Forelimb muscle (tissue), 1 donor: ENCODE results near the gene NAT9. TPM values are rescaled to one million over a fixed set of nuclear protein-coding genes. Genes with fewer than 3 reads are reported as not detected.

Experiments used
- DNase-seq: peaks from one replicate; pipeline ENCODE4 v3.0.0-alpha.2; 2013; ENCODE audit warnings: low read depth
- polyA plus RNA-seq: library from polyadenylated mRNA; unstranded; fragments of 120-200 nt; gene quantifications from one replicate; pipeline ENCODE4 v1.2.1, GENCODE V29; 2013; ENCODE audit not compliant: insufficient read length

NAT9 gene
- polyA plus RNA-seq, 1 donor = 37.5 TPM

DNA sequence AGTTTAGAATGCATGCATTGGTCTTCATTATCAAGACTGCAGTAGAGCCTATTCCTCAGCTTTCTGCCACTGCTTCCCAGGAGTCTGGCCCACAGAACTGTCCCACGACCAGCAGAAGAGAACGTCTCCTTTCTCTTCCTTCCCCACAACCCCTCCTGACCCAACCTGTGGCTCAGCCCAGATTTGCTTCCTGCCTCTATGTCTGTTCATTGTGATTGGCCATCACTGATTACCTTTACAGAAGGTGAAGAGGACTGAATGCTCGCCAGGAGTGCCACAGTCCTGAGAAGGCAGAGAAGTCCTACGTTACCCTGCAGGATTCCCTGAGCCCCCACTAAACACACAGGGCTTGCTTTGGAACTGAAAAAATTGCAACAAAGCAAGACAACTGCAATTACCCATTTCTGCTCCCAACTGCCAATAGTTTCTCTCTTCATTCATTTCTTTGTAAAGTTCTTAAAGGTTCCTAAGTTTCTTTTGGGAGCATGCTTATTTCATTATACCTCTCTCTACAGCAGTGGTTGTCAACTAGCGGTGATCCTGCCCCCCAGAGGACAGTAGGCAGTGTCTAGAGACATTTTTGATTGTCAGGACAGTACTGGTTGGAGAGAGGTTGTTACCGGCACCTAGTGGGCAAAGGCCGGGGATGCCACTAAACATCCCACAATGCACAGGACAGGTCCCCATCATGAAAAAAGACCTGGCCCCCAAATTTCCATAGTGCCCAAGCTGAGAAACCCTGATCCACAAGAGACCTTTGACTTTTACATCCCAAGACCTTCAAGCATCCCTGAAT is 4.5 kb upstream of the NAT9 start:
- DNase-seq = no peak

DNA sequence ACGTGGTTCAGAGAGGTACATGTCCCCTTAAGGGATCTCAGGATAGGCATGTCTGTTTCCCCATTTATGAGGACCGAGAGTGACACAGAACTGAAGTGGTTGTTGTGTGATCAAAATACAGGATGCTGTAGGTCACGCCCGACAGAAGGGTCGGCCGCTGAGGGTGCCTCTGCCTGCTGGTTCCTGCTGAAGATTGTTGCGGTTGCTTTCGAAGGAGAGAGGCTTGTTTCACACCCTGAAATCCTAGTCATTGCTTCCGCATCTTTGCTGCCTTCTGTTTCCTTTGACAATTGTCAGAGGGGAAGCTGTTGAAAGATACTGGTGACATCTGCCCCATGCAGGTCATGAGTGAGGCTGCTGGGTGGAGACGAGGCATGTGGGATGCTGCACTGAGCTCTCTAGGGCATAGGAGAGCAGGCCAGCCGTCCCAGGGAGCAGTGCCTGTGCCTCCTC is 3.8 kb upstream of the NAT9 start:
- DNase-seq = no peak

DNA sequence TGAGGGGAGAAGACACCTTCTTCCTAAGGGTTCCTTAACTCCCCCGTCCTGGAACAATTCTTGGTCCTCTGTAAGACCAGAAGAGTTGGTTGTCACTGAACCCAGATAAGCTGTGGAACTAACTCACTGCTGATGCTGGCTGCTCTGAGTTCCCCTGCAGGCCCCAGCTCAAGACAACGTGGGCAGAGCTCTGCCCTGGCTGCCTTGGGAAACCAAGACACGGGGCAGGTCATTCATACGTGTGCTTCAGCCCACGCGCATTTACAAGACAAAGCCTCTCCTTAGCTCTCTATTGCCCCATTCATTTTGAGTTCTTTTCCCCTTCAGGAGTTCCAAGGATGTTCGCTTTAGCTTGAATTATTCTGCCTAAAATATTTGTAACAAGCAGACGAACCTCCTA is 3.4 kb upstream of the NAT9 start:
- no peak for DNase-seq

DNA sequence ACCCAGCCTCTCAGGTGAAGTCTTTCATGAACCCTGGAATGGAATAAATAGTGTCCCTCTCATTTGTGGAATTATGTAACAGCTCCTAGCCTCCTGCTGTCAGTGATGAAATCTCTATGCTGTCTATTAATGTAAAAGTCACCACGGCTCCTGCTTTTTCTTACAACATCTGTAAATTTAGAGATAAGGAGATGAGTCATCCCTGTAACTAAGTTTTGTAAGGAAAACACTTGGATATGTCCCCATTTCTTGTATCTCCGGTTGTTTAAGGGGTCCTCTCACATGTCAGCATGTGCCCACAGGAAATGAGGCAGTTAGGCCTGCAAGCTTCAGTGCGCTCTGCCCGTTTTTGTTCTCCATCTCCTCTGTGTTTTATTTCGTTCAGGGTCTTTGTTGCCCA is 2.8 kb upstream of the NAT9 start:
- DNase-seq = no peak

DNA sequence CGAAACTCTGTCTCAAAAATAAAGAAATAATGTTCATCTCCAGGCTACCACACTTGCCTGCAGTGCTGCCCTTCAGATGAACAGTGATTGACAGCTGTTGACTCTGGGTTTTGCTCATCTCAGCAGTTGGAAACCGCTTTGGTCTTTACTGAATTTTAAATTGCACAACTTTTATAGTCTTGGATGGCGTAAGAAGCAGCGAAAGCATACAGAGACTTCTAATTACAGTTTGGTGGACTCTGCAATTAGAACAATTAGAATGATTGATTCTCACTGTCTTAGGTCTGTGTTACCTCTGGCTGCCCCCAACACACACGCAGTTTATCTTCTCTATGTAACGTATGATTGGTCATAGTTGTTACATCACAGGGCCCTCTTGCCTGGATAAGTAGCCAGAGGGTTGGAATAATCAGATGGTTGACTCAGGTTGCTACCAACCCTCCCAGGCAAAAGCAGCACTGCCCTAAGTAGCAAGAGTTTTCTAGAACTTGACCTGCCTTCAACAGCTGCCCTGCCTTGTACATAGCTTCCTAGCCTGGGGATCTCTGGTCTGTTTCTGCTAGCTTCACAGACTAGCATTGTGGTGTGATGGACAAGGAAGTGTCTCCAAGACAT is 1.9 kb upstream of the NAT9 start:
- DNase-seq = no peak

DNA sequence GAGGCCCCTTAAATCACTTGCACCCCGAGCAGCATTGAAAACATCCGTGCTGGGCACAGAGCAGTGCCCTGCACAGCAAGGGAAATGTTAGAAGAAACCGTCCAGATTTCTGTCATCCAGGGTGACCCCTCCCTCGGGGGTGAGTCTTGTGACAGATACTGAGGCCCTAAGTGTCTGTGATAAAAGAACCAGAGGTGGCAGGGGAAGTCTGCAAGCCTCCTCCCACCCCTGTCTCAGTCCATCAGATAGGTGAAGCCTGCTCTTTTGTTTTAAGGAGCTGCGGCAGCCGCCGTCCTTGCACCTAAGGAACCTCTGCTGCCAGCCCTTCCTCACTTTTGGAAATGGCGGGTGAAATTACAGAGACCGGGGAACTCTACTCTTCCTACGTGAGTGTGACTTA is 845 bp upstream of the NAT9 start:
- DNase-seq = no peak

DNA sequence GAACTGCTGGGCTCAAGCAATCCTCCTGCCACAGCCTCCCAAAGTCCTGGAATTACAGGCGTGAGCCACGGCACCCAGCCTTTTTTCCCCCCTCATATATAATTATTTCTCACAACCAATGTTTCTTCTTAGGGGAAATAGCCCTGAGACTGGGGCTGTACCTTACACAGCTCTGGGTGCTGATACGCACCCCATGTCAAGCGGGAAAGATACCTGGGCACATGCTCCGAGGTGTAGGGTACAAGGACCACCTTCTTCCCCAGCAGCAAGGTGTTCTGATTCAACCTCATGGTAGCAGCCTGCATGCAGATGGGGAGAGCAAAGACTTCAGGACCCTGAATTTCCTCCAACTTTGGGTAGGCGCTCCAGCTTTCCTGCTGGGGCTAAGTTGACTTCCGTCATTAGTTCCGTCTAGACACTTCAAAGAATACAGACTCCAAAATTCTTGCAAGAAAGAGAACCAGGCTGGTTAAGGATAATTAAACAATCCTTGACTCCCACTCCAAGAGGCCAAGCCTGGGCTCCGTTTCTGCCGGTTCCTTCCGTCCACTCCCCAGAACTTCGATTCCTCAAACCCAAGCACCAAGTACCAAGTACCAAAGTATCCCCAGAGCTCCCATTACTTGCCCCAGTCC is 619 bp downstream of the NAT9 start:
- no peak for DNase-seq

DNA sequence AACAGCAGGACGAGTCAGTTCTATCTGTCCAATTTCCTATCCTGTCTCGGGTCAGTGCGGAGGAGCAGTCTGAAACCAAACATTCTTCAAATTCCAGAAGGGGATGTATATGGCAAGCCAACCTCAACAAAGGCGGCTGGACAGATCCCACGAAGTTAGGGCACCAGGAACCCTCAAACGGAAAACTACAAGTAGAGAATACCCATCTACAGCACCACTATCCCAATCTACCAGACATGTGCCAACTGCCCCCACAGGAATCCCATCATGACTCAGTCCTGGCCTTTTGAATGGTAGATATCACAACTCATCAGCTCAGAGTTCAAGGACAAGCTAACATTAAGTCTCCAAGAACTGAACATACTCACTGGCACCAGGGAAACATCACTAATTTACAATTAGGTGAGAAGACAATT is 2.3 kb downstream of the NAT9 start:
- DNase-seq = no peak

DNA sequence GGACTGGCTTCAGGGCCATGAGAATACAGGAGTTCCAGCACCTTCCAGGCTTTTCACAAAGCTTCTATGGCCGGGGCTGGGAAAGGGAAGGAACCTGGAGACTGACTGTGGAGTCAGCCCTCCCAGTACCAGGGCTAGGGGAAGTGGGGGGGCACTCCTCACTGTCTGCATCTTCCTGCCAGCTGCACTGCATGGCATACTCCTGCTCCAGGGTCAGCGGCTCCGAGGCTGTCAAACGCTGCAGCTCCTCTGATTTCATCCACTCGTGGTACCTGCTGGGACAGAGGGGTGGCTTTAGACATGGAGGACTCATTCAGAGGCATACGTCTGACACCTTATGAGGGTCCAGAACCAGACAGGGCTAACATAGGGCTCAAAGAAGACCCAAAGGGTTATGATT is 2.7 kb downstream of the NAT9 start:
- DNase-seq = no peak

DNA sequence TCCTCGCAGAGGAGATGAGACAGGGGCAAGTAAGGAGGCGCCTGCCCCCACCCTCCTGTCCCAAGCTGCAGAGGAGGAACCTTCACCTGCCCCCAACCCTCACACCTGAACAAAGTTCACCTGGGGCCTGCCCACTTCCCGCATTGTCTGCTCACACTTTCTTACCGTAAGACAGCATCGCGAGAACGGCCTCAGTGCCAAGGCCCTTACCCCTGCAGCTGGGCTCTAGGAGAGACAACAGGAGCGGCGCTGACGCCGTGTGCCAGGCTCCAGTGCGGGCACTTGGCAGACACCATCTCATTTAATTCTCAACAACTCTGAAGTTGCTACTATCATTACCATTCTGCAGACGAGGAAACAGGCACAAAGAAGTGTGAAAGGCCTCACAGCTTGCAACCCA is 4.1 kb downstream of the NAT9 start:
- DNase-seq = no peak

DNA sequence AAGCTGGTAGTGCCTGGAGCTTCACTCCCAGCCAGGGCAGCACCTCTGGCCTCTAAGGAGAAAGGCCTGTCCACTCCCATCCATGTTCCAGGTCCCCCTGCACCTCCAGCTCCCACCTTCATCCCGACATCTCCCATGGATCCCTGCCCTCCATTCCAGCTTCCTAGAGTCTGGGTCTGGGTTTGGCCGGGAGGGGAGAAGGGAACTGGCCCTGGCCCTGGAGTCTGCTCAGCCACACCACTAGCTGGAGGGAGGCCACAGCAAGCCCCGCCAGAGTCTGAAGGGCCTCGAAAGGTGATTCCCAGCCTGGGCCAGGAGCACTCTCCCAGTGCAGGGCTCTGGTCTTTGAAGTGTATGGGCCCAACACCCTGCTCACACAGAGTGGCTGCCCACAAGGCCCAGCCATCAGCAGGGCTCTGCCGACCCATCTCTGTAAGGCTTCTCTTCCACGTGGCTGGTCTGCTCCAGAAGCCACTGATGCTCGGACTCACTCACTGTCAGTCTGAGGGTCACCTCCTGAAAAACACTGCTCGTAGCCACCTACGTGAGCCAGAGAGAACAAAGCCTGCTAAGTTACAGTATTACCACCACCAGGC is 4.7 kb downstream of the NAT9 start:
- no peak for DNase-seq

DNA sequence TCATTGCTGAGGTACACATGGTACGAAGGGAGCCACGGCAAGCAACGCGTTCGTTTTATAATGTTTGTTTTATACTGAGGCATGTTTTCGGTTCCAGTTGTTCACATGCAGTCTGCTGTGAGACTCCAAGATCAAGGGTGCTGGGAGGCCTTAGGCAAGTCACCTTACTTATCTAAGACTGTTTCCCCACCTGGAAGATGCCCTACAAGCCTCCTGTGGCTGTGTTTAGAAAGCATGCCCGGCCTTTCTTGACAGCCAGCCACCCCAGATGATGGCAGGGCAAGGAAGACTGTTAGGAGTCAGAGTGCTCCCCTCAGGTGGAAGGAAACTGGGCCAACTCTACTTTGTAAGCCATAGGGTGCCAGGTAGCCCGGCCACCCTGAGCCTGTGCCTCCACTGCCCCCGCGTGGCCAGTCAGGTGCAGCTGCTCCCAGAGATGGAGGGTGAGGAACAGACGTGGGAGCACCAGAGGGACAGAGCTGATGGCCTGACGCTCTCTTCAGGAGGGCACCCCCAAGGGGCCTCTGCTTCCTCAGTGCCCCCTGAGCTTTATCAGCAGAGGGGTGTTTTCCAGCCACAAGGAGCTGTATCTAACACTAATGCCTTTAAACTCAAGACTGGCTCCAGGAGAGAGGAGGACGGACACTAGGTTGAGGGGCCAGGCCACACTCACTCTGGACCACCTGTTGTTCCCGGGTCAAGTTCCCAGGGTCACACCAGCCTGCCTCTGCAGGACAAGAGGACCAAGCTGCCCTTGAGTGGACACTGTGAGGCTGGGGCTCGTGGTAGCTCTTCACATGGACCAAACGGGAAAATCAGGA is 5.4 kb downstream of the NAT9 start:
- DNase-seq = no peak

DNA sequence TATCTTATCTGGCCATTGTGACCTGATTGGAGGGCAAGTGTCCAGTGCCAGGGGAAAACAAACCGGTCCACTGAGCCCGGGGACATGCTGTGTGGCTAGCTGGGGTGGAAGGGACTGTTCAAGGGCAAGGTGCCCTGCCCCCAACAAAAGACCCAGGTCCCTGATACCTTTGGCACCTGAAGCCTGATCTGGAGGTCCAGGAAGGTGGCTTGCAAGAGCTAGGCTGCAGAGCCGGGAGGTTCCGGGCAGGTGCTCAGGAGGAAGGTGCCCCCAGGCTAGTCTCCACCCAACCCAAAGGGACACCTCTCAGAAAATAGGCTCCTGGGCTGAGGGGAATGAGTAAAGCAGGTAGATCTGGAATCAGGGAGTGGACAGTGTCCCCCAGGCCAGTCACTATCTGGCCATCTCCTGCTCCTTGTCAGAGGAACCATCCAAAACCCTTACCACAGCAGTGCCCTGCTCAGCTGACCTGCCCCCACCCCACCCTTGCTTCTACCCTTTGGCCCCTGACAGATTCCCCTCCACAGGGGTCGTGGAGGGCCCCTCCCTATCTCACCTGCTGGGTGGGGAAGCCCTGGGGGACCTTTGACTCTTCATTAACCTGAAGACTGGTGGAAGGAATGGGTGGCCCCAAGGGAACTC is 6.2 kb downstream of the NAT9 start:
- DNase-seq = no peak

DNA sequence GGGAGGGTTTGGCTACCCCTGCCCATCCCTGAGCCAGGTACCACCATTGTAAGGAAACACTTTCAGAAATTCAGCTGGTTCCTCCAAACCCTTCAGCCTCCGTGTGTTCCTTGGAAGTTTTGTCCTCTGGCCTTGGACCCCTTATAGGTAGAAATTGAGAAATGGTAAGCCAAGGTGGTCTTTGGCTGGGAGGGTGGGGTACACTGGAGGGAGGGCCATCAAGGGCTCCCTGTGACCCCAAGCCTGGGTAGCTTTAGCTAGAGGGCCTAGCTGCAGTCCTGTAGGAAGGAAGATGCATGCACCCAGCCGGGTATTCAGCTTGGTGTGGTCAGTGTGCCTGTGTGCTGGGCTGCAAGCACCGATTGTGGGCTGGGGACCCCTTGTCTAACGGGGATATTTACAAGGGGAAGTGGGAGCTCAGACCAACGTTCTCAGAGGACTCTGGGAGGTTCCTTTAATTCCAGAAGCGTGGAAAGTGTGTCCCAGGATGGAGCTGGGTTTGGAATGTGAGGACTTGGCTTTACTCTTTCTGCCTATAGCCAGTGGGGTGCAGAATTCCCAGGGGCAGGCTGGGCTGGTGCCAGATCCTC is 6.8 kb downstream of the NAT9 start:
- no peak for DNase-seq

DNA sequence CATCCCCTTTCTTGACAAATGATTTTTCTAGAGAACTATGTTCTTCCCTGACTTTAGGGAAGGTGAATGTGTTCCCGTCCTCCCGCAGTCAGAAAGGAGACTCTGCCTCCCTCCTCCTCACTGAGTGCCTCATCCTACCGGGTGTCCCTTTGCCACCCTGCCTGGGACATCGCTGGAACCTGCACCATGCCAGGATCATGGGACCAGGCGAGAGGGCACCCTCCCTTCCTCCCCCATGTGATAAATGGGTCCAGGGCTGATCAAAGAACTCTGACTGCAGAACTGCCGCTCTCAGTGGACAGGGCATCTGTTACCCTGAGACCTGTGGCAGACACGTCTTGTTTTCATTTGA is 7.4 kb downstream of the NAT9 start:
- no peak for DNase-seq

DNA sequence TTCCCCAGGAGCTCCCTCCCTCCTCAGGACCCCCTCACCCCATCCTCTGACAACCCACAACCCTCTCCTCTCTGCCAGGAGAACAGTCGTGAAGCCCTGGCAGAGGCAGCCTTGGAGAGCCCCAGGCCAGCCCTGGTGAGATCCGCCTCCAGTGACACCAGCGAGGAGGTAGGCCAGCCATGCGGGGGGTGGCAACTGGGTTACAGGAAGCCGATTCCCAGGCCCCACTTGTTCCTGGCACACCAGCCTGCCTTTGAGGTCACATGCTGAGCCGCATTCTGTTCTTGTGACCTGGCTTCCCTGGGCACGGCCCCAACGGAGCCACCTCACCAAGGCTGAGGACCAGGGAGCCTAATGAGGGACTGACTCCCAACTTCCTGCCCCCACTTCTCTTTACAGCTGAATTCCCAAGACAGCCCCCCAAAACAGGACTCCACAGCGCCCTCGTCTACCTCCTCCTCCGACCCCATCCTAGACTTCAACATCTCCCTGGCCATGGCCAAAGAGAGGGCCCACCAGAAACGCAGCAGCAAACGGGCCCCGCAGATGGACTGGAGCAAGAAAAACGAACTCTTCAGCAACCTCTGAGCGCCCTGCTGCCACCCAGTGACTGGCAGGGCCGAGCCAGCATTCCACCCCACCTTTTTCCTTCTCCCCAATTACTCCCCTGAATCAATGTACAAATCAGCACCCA is 7.9 kb downstream of the NAT9 start:
- DNase-seq = no peak

DNA sequence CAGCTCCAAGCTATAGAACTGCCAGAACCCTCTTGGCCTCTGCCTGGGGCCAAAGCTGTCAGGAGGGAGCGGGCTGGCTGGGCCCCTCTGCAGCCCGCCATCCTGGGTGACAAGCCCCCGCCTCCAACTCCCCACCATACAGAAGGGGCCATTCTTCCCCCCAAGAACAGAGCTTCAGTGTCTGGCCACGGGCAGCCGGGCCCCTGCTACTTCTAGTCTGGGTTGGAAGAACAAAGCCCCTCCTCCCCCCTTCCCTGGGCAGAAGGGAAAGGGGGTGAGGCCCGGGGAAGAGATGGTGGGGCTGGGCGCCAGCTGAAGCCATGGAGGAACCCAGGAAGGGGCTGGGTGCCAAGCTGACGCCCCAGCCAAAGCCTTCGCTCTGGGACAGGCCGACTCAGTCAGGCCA is 9.0 kb downstream of the NAT9 start:
- no peak for DNase-seq

DNA sequence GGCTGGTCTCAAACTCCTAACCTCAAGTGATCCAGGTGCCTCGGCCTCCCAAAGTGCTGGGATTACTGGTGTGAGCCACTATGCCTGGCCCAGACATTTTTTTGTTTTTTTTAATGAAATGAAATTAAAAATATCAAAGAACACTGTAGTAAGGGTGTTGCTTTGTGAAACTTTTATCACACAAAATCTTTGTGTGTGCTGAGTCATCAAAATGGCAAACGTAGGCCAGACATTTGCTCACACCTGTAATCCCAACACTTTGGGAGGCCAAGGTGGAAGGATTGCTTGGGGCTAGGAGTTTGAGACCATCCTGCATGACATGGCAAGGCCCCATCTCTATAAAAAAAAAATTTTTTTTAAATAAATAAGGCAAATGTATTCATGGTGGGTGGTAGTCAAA is 9.7 kb downstream of the NAT9 start:
- DNase-seq = no peak

DNA sequence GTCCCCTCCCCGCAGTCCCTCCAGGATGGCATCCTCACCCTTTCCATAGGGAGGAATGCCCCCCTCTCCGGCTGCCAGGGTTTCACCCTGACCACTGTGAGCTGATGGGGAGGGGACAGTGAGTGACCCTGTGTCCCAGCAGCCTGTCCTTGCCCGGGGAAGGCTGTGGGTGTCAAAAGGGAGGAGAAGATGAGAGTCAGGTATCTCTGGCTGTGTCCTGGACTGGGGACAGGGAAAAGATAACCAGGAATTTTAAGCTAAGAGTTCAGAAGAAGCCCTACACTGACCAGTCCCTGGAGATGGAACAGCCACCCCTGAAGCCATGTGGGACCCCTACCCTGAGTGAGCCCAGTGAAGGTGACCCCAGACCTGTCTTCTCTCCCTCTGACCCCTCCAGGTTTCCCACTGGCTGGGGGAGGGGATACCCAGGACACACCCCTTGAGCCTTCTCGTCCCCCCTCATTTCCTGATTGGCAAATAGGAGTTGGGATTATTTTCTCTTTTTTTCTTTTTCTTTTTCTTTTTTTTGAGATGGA is 11.3 kb downstream of the NAT9 start:
- DNase-seq = no peak
